Gastroesophageal sphincter (tissue), 4 donors: ENCODE data around the gene CTNNA3. TPM values are rescaled to one million over a fixed set of nuclear protein-coding genes. Genes with fewer than 3 reads are reported as not detected.

Source experiments
- ATAC-seq: fragments of 150-250 bp; one replicate; pipeline ENCODE4 v1.9.1; 2016; ENCODE audit warnings: mild to moderate bottlenecking, moderate library complexity
- H3K27ac ChIP-seq, 4 donors: fragments of 200-600 bp; sonication (generic) in 3 of 4; 1 replicate in 3 of 4; 2 replicates in 1 of 4; pipeline ENCODE4 v1.5.1; 2016 to 2019
- H3K27me3 ChIP-seq: fragments of 200-600 bp; sonication (generic); one replicate; pipeline ENCODE4 v1.5.1; 2019
- H3K36me3 ChIP-seq, 2 donors: fragments of 200-600 bp; sonication (generic); one replicate each; pipeline ENCODE4 v1.5.1; 2019; ENCODE audit warnings: control low read depth in 1 of 2
- H3K4me1 ChIP-seq, 3 donors: fragments of 200-600 bp; sonication (generic); 1 replicate in 2 of 3; 2 replicates in 1 of 3; pipeline ENCODE4 v1.5.1; 2016 to 2019; ENCODE audit warnings: control low read depth in 2 of 3
- H3K4me3 ChIP-seq, 2 donors: fragments of 200-600 bp; sonication (generic); one replicate each; pipeline ENCODE4 v1.5.1; 2019; ENCODE audit warnings: mild to moderate bottlenecking in 1 of 2, moderate library complexity in 1 of 2
- H3K9me3 ChIP-seq, 3 donors: fragments of 200-600 bp; sonication (generic); one replicate each; pipeline ENCODE4 v1.5.1; 2017 to 2019; ENCODE audit warnings: control low read depth in 2 of 3
- CTCF ChIP-seq, 4 experiments: fragments of 200-600 bp in 2 of 4; fragments of 450-650 bp in 2 of 4; sonication (generic) in 1 of 4; IDR thresholded peaks; one replicate each; pipeline ENCODE4 v1.5.1; 2017 to 2019; ENCODE audit warnings: antibody characterized with exemption in 4 of 4, mild to moderate bottlenecking in 2 of 4, moderate library complexity in 2 of 4
- EP300 ChIP-seq: sonication (generic); formaldehyde crosslinking; IDR thresholded peaks from one replicate; pipeline ENCODE4 v1.6.1; 2017; ENCODE audit warnings: antibody characterized with exemption, mild to moderate bottlenecking
- POLR2A ChIP-seq, 2 donors: fragments of 450-650 bp; IDR thresholded peaks; one replicate each; pipeline ENCODE4 v1.6.1; 2017; ENCODE audit warnings: antibody characterized with exemption in 2 of 2, mild to moderate bottlenecking in 2 of 2, moderate library complexity in 1 of 2
- POLR2AphosphoS5 ChIP-seq: sonication (generic); formaldehyde crosslinking; IDR thresholded peaks from one replicate; pipeline ENCODE4 v1.6.1; 2017; ENCODE audit warnings: antibody characterized with exemption
- WGBS, 2 donors: methylation state at CpG; one replicate each; pipeline ENCODE4 v1.1.5; 2018; ENCODE audit warnings: low coverage in 1 of 2; 5-methylcytosine and 5-hydroxymethylcytosine counted together
- total RNA-seq, 4 donors: library from RNA; depleted of rRNA; stranded (reverse); fragments of >200 nt; gene quantifications; one replicate each; pipeline ENCODE4 v1.1.0, GENCODE V29; 2016

Gene CTNNA3
- total RNA-seq, 4 donors from 2014 or later, result 5.1 to 22.0 (median 13.8) TPM

- WGBS, 2 donors, result 88 to 89% methylated on average over 2 of the region's 2 CpGs
- H3K36me3 ChIP-seq, result no peaks in the 10 kb centered on the region
- TF ChIP-seq EP300 (no peak), POLR2AphosphoS5 (no peak), CTCF (IDR thresholded peaks at IDR 0.05) (no peak)
- H3K4me3 ChIP-seq, result no peak overlapping the region
- H3K4me1 ChIP-seq, result no peaks in the 10 kb centered on the region
- no peaks in the 10 kb centered on the region for H3K9me3 ChIP-seq
- no peak overlapping the region for H3K27ac ChIP-seq
- no peaks in the 10 kb centered on the region for H3K27me3 ChIP-seq
- no peak for ATAC-seq
These were observed 918.3 kb downstream of the CTNNA3 start for GRCh38 chr10:66777665-66778064.

- H3K27me3 ChIP-seq, result no peaks in the 10 kb centered on the region
- no peak for TF ChIP-seq EP300
- no peak for TF ChIP-seq POLR2A (IDR thresholded peaks at IDR 0.05)
- TF ChIP-seq CTCF (IDR thresholded peaks at IDR 0.05), result no peak
- no peak for TF ChIP-seq POLR2AphosphoS5
- H3K36me3 ChIP-seq, result no peaks in the 10 kb centered on the region
- H3K4me1 ChIP-seq, result no peaks in the 10 kb centered on the region
- no peaks in the 10 kb centered on the region for H3K9me3 ChIP-seq
- WGBS, 2 donors, result 92% methylated on average over 6 of the region's 7 CpGs; no CpG with 5 or more reads in 1 of the 2 donors
- H3K4me3 ChIP-seq, result no peak overlapping the region
- no peak for ATAC-seq
- no peak overlapping the region for H3K27ac ChIP-seq
These were observed 922.5 kb downstream of the CTNNA3 start for GRCh38 chr10:66773472-66773817.

- no peak for ATAC-seq
- Histone ChIP-seq H3K36me3 (no peaks in the 10 kb centered on the region), H3K27me3 (no peaks in the 10 kb centered on the region), H3K9me3 (no peaks in the 10 kb centered on the region), H3K4me1 (no peaks in the 10 kb centered on the region), H3K4me3 (no peak overlapping the region), H3K27ac (no peak overlapping the region)
- TF ChIP-seq POLR2AphosphoS5 (no peak), CTCF (IDR thresholded peaks at IDR 0.05) (no peak), EP300 (no peak), POLR2A (IDR thresholded peaks at IDR 0.05) (no peak)
- WGBS, 2 donors, result 18 to 58% methylated on average over 3 to 4 of the region's 4 CpGs
These were observed 923.2 kb downstream of the CTNNA3 start for GRCh38 chr10:66772548-66773471.

- no peaks in the 10 kb centered on the region for H3K36me3 ChIP-seq
- WGBS, 2 donors, result 17 to 36% methylated on average over 2 of the region's 2 CpGs
- H3K27ac ChIP-seq, result no peak overlapping the region
- TF ChIP-seq POLR2A (IDR thresholded peaks at IDR 0.05) (no peak), CTCF (IDR thresholded peaks at IDR 0.05) (no peak), EP300 (no peak), POLR2AphosphoS5 (no peak)
- H3K9me3 ChIP-seq, result no peaks in the 10 kb centered on the region
- H3K27me3 ChIP-seq, result no peaks in the 10 kb centered on the region
- no peak overlapping the region for H3K4me3 ChIP-seq
- H3K4me1 ChIP-seq, result no peaks in the 10 kb centered on the region
- ATAC-seq, result no peak
These were observed 928.3 kb downstream of the CTNNA3 start for GRCh38 chr10:66767707-66768106.

GRCh38 chr10:66762218-66762729 is 933.7 kb downstream of the CTNNA3 start:
- WGBS, 2 donors, result 70 to 89% methylated on average over 4 of the region's 4 CpGs
- ATAC-seq, result no peak

More at GRCh38 chr10:66762218-66762729, 933.7 kb downstream of the CTNNA3 start:
- H3K4me1 ChIP-seq, result no peaks in the 10 kb centered on the region
- no peaks in the 10 kb centered on the region for H3K27me3 ChIP-seq
- TF ChIP-seq CTCF (IDR thresholded peaks at IDR 0.05) (no peak), EP300 (no peak), POLR2A (IDR thresholded peaks at IDR 0.05) (no peak), POLR2AphosphoS5 (no peak)
- H3K4me3 ChIP-seq, result no peak overlapping the region
- H3K36me3 ChIP-seq, result no peaks in the 10 kb centered on the region
- H3K9me3 ChIP-seq, result no peaks in the 10 kb centered on the region
- no peak overlapping the region for H3K27ac ChIP-seq
